GM21737 (cell line): Measurements from ENCODE around the gene ATP13A1.
"Not testable (repeated sequence)": the region's sequence is repeated elsewhere in the genome, so short reads cannot be mapped to it uniquely, and the experiment has no call there.

Experiments used
- ATAC-seq: cut with Tn5 transposase; IDR thresholded peaks from one replicate; pipeline ENCODE4 v1.9.1; 2021; ENCODE audit warnings: mild to moderate bottlenecking, moderate library complexity; ENCODE audit not compliant: unreplicated experiment

ATP13A1 gene

GRCh38 chr19:19665420-19665948 is 2.0 kb upstream of the ATP13A1 start:
- not testable (repeated sequence) for ATAC-seq

DNA sequence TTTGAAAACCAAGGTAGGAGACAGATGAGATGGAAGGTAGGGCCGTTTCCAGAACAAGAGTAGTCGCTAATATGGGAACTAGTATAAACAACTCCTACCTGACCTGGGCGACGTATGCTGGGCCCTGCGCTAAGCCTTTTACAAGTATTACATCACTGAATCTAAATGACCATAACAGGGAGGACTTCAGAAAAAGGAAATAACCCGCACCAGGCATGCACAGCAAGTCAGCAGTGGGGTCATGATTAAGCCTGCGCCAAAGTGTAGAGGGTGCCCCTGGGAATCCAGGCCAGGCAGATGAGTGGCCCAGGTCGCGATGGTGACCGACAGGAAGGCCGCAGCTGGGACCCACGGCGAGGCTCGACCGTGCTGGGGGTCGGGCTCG is 613 bp downstream of the ATP13A1 start:
- ATAC-seq: no peak

DNA sequence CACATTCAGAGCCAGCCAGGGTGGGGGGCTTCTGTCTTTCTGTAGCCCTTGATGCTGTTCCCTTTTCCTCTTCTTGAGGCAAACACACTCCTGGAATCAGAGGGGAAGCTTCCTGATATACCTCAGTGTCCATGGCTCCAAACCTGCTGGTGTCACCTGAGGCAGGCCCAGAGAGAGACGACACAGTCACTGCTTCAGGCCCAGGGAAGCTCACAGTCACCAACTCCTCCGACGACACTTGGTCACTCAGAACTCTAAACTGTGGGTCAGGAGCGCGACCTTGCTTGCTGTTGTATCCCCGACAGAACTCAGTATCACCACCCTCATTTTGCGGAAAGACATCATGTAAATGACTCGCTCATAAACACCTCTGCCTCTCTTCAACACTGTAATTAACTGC is 1.1 kb downstream of the ATP13A1 start:
- ATAC-seq: no peak

DNA sequence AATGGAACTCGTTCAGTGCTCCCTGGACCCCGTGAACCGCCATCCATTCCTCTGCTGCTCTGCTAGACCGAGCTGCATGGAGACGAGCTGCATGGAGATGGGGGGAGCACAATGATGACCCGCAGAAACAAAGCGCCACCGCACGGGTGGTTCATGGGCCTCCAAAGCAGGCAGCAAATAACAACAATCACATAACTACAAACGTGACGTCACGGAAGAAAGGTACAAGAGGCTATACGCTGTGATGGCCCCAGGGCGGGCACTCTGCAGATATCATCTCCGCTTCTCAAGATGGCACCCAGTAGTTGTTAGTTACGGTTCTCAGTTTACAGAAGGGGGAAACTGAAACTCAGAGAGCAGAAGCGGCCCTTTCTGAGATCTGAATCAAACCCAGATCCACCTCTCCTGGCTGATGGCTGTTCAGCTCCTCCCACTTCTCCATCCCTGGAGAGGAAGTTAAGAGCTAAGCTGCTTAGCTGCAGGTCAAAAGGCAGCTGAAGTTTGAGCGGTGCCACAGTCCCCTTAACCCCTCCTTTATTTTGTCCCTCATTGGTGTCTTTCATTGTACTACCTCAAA is 1.7 kb downstream of the ATP13A1 start:
- ATAC-seq: peak; percentile 34

GRCh38 chr19:19661141-19661674 is 2.3 kb downstream of the ATP13A1 start:
- no peak for ATAC-seq

DNA sequence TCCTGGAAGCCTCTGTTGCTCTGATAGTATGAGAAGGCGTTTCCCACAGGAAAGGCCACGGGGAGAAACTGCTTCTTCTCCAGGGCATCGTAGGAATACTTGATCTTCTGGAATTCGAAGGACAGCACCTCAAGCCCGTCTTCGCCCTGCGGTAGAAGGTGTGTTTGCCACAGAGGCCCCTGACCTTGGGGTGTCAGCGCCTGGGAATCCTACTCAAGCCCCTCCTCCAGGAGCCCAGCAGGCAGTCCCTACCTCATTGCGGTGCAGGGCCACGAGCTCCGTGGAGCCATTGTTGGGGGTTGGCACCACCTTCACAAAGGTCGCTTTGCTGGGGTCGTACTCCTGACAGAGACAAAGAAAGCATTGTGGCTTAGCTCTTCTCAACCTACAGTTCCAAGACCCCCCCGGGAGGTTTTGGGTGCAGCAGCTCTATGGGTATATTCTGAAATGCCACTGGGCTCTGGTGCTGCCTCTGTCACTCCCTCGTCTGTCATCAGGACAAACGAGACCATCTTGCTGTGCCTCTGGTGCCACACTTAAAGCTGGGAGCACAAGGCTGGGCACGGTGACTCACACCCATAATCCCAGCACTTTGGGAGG is 3.7 kb downstream of the ATP13A1 start:
- ATAC-seq: no peak

- no peak for ATAC-seq
Measured at GRCh38 chr19:19657397-19657783, 6.1 kb downstream of the ATP13A1 start.

DNA sequence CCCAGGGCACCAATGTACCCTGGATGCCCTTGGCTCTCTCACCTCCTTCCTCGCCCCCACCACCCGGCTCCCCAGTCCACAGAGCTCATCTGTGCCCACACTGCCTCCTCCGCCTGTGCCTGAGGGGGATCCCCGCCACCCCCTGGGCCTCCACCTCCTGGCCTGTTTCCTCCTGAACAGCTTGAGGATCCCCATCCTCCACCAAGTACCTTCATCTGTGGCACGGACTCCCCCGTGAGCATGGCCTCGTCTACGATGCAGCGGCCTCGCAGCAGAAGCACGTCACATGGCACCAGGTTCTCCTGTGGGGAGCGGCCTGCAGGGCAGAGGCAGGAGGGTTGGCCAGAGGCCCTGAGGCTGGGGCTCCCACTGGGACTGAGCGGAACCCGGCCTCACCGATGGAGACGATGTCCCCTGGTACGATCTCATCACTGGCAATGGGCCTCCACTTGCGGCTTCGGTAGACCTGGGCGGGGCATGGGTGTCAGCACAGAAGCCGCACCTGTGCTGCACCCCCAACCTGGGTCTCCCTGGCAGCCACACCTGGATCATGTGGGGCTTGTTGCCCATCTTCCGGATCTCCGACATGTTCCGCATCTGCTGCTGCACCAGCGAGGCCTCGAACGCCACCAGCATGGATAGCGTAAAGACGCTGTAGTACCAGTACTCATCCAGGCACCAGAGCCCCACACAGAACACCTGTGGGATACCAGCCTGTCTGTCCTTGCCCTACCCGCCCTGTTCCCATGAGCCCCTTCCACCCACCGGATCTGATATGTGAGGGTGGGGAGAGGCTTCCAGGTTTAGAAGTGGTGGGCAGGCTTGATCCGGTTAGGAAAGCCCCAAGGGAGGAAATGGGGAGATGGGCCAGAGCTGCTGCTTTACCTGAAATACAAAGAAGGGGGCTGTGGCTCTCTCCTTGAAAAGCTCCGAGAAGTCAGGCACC is 6.8 kb downstream of the ATP13A1 start:
- ATAC-seq: no peak

GRCh38 chr19:19655641-19656343 is 7.7 kb downstream of the ATP13A1 start:
- ATAC-seq: no peak

GRCh38 chr19:19655051-19655594 is 8.4 kb downstream of the ATP13A1 start:
- ATAC-seq: no peak

GRCh38 chr19:19654441-19654840 is 9.0 kb downstream of the ATP13A1 start:
- no peak for ATAC-seq

DNA sequence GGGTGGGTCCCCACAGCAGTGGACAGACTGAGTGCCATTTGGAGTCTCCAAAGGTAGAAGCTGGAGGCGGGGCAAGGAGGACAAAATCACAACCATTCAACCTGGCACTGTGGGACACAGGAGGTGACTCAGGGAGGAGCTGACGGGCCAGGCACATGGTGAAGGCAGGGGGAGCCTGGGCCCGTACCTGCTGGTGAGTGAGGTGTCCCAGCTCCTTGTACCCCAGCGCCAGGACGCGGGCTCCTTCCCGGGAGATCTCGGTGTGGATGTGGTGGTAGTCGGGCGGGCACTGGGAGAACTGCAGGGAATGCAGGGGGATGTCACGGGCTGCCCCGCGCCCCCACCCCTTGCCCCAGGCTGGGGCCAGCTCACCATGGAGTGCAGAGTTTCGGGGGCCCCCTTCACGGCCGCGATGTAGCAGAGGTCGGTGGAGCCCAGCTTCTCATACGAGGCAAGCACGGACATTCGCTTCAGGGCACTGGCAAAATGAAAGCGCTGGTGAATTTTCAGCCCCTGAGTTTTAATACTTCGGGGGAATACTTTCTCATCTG is 9.8 kb downstream of the ATP13A1 start:
- no peak for ATAC-seq

DNA sequence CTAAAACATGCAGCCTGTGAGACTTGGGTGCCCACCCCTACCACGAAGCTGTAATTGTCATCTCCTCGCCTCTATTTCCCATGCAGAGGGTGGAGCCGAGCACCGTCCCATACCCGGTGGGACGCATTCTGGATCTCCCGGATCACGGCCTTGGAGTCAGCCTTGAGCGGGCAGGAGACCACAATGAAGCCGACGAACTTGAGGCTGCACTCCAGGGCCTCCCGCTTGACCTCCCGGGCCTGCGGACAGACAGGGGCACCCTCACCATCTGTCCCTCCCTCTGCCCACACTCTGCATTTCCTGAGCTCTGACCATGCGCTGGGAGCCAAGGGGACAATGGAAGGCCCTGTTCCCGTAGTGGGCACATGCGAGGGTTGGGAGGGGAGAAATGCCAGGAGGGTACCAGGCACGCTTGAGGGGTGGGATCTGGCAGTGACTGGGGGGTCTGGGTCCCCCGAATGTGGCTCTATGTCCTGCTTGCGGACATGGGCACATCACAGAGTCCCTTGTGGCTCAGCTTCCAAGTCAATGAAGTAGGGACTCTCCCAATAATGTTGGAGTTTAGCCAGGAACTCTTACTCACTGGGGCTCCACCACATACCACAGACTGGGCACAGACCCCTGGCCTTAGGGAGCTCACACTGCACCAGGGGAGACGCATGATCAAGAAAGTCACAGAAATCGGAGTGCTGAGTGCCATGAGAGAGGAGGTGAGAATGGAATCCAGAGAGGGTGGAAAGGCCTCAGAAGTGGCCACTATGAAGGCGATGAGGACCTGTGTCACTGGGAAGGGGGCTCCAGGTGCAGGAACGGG is 10.8 kb downstream of the ATP13A1 start:
- ATAC-seq: no peak

DNA sequence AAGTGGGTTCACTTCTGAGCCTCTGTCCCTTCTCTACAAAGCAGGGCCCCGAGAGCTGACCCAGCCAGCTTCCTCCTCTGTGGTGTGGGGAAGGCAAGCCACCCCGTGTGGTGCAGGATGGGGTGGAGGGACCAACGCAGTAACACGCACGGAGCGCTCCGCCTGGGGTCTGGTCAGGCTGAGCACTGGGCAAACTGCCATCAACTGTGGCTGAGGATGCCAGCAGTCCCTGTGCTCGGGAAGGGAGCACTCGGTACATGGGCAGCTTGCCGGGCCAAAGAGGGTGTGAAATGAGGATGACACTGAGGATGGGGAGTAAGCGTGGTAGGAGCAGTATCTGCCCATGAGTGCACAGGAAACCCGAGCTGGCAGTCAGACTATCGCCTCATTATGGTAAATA is 12.4 kb downstream of the ATP13A1 start:
- ATAC-seq: no peak

GRCh38 chr19:19650331-19650730 is 13.1 kb downstream of the ATP13A1 start:
- ATAC-seq: no peak

DNA sequence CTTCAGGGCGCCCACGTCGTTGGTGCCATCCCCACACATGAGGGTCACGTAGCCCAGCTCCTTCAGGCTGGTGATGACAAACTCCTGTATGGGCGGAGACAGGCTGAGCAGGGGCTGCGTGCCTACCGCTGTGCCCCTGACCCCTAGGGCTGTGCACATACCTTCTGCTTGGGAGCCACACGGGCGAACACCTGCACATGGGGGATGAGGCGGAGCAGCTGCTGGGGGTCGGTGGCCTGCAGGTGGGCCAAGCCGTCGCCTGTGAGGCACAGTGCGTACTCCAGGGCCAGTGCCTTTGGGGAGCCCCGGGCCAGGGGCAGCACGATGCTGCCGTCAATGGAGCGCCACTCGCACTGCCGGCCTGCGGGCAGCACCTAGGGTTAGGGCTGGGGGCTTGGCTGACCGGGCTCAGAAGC is 13.9 kb downstream of the ATP13A1 start:
- no peak for ATAC-seq

DNA sequence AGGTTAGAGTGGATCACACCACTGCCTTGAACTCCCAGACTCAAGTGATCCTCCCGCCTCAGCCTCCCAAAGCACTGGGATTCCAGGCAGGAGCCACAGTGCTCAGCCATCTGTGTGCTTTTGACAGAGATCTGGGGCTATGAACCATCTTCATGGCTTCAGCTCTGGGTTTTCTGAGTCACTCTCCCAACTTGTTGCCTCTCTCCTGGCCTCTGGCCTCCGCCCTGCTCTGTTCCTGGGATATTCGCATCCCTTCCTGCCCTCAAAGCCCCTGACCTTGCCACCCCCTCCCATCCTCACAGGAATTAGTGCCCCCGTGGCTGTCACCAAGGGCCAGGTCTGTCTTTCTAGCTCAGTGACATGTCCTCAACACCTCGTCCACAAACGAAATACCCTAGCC is 14.3 kb downstream of the ATP13A1 start:
- no peak for ATAC-seq

- no peak for ATAC-seq
Measured at GRCh38 chr19:19647037-19647835, 16.2 kb downstream of the ATP13A1 start.
